Neuronal stem cell (in vitro differentiated cells): Measurements from ENCODE around the gene BAX.

Experiments
- DNase-seq: peaks from one replicate; pipeline ENCODE4 v3.0.0-alpha.2; 2013; ENCODE audit warnings: low spot score
- H2AFZ ChIP-seq: one replicate; pipeline ENCODE4 v1.6.1; 2013; ENCODE audit warnings: mild to moderate bottlenecking, low read length, inconsistent platforms
- H2AK5ac ChIP-seq: 2 replicates; pipeline ENCODE4 v1.6.1; 2013; ENCODE audit warnings: low read depth, mild to moderate bottlenecking, inconsistent platforms, low read length, moderate library complexity, mixed read lengths
- H2BK120ac ChIP-seq: 2 replicates; pipeline ENCODE4 v1.6.1; 2013; ENCODE audit warnings: low read depth, mild to moderate bottlenecking, inconsistent platforms, low read length, moderate library complexity, mixed read lengths
- H2BK12ac ChIP-seq: one replicate; pipeline ENCODE4 v1.6.1; 2013; ENCODE audit warnings: low read length, inconsistent platforms
- H2BK15ac ChIP-seq: 2 replicates; pipeline ENCODE4 v1.6.1; 2013; ENCODE audit warnings: mild to moderate bottlenecking, low read length, inconsistent platforms, mixed read lengths
- H2BK5ac ChIP-seq: one replicate; pipeline ENCODE4 v1.6.1; 2013; ENCODE audit warnings: inconsistent platforms, mild to moderate bottlenecking, low read length, moderate library complexity
- H3K14ac ChIP-seq: one replicate; pipeline ENCODE4 v1.6.1; 2013; ENCODE audit warnings: low read length, inconsistent platforms
- H3K18ac ChIP-seq: 2 replicates; pipeline ENCODE4 v1.6.1; 2013; ENCODE audit warnings: low read length, inconsistent platforms
- H3K23ac ChIP-seq: 2 replicates; pipeline ENCODE4 v1.6.1; 2013; ENCODE audit warnings: low read depth, mild to moderate bottlenecking, mixed read lengths, low read length, inconsistent platforms; ENCODE audit not compliant: poor library complexity
- H3K27ac ChIP-seq: replicated peaks from 3 replicates; pipeline ENCODE4 v1.5.1; 2013; ENCODE audit warnings: low read length, inconsistent platforms
- H3K27me3 ChIP-seq, 3 experiments: 2 replicates each; pipeline ENCODE4 v1.6.1; 2013; ENCODE audit warnings: low read length in 3 of 3, mild to moderate bottlenecking in 2 of 3, inconsistent platforms in 1 of 3, low read depth in 1 of 3, mixed read lengths in 1 of 3, moderate library complexity in 1 of 3; ENCODE audit not compliant: control insufficient read depth in 3 of 3, insufficient read depth in 3 of 3
- H3K36me3 ChIP-seq, 2 donors: replicated peaks in 1 of 2; 2 replicates each; pipeline ENCODE4 v1.6.1; 2013; ENCODE audit warnings: low read length in 2 of 2; ENCODE audit not compliant: control insufficient read depth in 2 of 2, insufficient read depth in 2 of 2
- H3K4ac ChIP-seq: 2 replicates; pipeline ENCODE4 v1.6.1; 2013; ENCODE audit warnings: inconsistent platforms, mild to moderate bottlenecking, low read length, moderate library complexity
- H3K4me1 ChIP-seq, 2 donors: 1 replicate in 1 of 2; 2 replicates in 1 of 2; pipeline ENCODE4 v1.6.1; 2013; ENCODE audit warnings: low read length in 2 of 2, low read depth in 1 of 2; ENCODE audit not compliant: control insufficient read depth in 2 of 2, insufficient read depth in 1 of 2
- H3K4me2 ChIP-seq: one replicate; pipeline ENCODE4 v1.6.1; 2013; ENCODE audit warnings: mild to moderate bottlenecking, low read length, inconsistent platforms; ENCODE audit not compliant: insufficient read depth, poor library complexity, severe bottlenecking
- H3K4me3 ChIP-seq, 2 donors: 2 replicates each; pipeline ENCODE4 v1.5.1; 2013; ENCODE audit warnings: low read length in 2 of 2, mild to moderate bottlenecking in 2 of 2, inconsistent platforms in 1 of 2, moderate library complexity in 1 of 2
- H3K79me1 ChIP-seq: one replicate; pipeline ENCODE4 v1.6.1; 2013; ENCODE audit warnings: low read depth, mild to moderate bottlenecking, inconsistent platforms, low read length, moderate library complexity
- H3K9ac ChIP-seq: one replicate; pipeline ENCODE4 v1.6.1; 2013; ENCODE audit warnings: mild to moderate bottlenecking, low read depth, low read length, inconsistent platforms; ENCODE audit not compliant: poor library complexity
- H3K9me3 ChIP-seq, 2 donors: replicated peaks in 1 of 2; 2 replicates each; pipeline versions ENCODE3 to v1.6.1; 2013; ENCODE audit warnings: low read length in 2 of 2, mild to moderate bottlenecking in 2 of 2, inconsistent platforms in 1 of 2, low read depth in 1 of 2, mixed read lengths in 1 of 2, moderate library complexity in 1 of 2; ENCODE audit not compliant: control insufficient read depth in 2 of 2, insufficient read depth in 1 of 2
- H4K8ac ChIP-seq: one replicate; pipeline ENCODE4 v1.6.1; 2013; ENCODE audit warnings: low read depth, mild to moderate bottlenecking, inconsistent platforms, low read length, moderate library complexity
- H4K91ac ChIP-seq: one replicate; pipeline ENCODE4 v1.6.1; 2013; ENCODE audit warnings: low read length, low read depth, mild to moderate bottlenecking, inconsistent platforms; ENCODE audit not compliant: poor library complexity
- WGBS, 2 donors: extraction: QIAGEN DNeasy Blood & Tissue Kit; methylation state at CpG; one replicate each; pipeline ENCODE4 v1.1.7; 2013; ENCODE audit warnings: missing lambda C conversion rate in 2 of 2, mixed read lengths in 1 of 2; ENCODE audit not compliant: insufficient read length in 2 of 2, insufficient replicate concordance in 1 of 2; ENCODE audit errors: extremely low coverage in 2 of 2; 5-methylcytosine and 5-hydroxymethylcytosine counted together

Gene BAX

DNA sequence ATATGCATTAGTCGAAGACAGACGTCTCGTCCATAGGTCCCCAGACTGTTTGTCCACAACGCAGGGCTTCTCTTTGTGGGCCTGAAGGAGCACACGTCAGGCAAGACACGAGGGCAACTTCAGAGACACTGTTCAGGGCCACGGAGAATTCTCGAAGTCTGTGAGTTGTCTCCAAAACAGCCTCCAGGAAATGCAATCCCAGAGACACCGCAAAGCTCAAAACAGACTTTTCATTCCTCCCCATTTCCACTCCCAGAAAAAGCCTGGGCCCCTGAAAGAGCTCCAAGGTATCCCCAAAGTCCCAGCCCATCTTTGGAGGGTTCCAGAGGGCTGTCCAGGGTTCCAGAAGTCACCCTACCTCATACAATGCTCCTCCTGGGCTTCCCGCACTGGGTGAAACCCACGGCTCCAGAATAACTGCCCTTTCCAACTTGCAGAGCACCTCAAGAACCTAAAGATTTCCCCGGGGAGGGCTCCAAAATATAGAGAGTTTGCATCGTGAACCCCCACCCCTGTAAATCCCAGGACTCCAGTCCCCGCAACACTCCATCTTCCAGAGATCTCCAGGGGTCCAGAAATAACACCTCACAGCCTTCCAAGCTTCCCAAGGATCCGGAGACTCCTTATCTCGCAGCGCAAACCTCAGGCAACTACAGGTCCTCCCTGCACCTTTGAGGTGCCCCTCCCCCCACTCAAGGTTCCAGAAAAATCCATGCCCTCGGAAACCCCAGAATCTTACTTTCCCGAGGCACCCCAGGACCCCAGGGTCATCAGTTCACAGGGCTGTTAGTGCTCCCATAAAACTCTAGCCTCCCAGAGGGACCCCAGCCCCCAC is 9.7 kb downstream of the BAX start:
- H3K4me1 ChIP-seq, result peaks cover 17 to 23% of the 10 kb centered on the region in 2 donors
- no peaks in the 10 kb centered on the region for H3K27me3 ChIP-seq
- peak overlapping the region; percentile 30 for H2AFZ ChIP-seq
- H3K79me1 ChIP-seq, result peaks cover 5% of the 10 kb centered on the region
- peaks cover 0 to 8% of the 10 kb centered on the region in 2 donors for H3K9me3 ChIP-seq
- H3K14ac ChIP-seq, result peak overlapping the region; percentile 1
- peak overlapping the region; percentile 80 for H3K27ac ChIP-seq
- H4K91ac ChIP-seq, result no peak overlapping the region
- WGBS, 2 donors, result no CpG with 5 or more reads among the region's 19 CpGs
- H3K36me3 ChIP-seq, result peaks cover 16 to 48% of the 10 kb centered on the region in 2 donors
- no peak overlapping the region for H3K23ac ChIP-seq
- DNase-seq, result no peak
- H2BK15ac ChIP-seq, result peak overlapping the region; percentile 76
- peak overlapping the region; percentile 73 for H3K18ac ChIP-seq
- H3K4me3 ChIP-seq, result no peak overlapping the region
- H3K9ac ChIP-seq, result no peak overlapping the region
- peak overlapping the region; percentile 69 for H3K4ac ChIP-seq
- peak overlapping the region; percentile 84 for H2BK12ac ChIP-seq
- peak overlapping the region; percentile 40 for H3K4me2 ChIP-seq
- peak overlapping the region; percentile 76 for H2AK5ac ChIP-seq
- H2BK120ac ChIP-seq, result peak overlapping the region; percentile 56
- H4K8ac ChIP-seq, result no peak overlapping the region
- peak overlapping the region; percentile 0 for H2BK5ac ChIP-seq

DNA sequence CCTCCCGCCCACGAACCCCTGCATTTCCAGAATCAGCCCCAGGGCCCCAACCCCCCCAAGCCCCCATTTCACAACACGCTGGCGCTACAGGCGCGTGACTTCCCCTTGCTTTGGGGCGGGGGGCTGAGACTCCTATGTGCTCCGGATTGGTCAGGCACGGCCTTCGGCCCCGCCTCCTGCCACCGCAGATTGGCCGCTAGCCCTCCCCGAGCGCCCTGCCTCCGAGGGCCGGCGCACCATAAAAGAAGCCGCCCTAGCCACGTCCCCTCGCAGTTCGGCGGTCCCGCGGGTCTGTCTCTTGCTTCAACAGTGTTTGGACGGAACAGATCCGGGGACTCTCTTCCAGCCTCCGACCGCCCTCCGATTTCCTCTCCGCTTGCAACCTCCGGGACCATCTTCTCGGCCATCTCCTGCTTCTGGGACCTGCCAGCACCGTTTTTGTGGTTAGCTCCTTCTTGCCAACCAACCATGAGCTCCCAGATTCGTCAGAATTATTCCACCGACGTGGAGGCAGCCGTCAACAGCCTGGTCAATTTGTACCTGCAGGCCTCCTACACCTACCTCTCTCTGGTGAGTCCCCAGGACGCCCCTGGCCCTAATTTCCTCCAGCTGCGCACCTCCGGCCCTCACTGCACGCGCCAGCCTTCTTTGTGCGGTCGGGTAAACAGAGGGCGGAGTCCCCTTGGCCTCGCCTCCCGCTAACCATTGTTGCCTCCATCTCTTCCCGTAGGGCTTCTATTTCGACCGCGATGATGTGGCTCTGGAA is 10.5 kb downstream of the BAX start, which contains the start of gene FTL:
Gene FTL (plus strand): TSS at position 270 of the 766 bp plus-strand sequence. CDS start 199 bp downstream, at position 469.
- peak; percentile 84 for DNase-seq
- H4K91ac ChIP-seq, result no peak within 1 kb of the TSS
- peak within 1 kb of the TSS; percentile 92 for H3K23ac ChIP-seq
- H3K14ac ChIP-seq, result peak within 1 kb of the TSS; percentile 1
- peak within 1 kb of the TSS; percentile 69 for H3K4ac ChIP-seq
- no peaks in the 10 kb centered on the region for H3K27me3 ChIP-seq
- H3K27ac ChIP-seq, result peak within 1 kb of the TSS; percentile 80
- H3K79me1 ChIP-seq, result peaks cover 5% of the 10 kb centered on the region
- H2BK120ac ChIP-seq, result peak within 1 kb of the TSS; percentile 56
- peak within 1 kb of the TSS; percentile 59 for H3K4me2 ChIP-seq
- peaks cover 21 to 52% of the 10 kb centered on the region in 2 donors for H3K36me3 ChIP-seq
- H2BK5ac ChIP-seq, result peak within 1 kb of the TSS; percentile 0
- H2AFZ ChIP-seq, result peak within 1 kb of the TSS; percentile 77
- H2AK5ac ChIP-seq, result peak within 1 kb of the TSS; percentile 76
- peak within 1 kb of the TSS; percentile 76 for H2BK15ac ChIP-seq
- H3K18ac ChIP-seq, result peak within 1 kb of the TSS; percentile 73
- peak within 1 kb of the TSS; percentile 63 to 95 for H3K4me3 ChIP-seq
- H3K4me1 ChIP-seq, result peaks cover 17 to 23% of the 10 kb centered on the region in 2 donors
- H3K9me3 ChIP-seq, result peaks cover 0 to 8% of the 10 kb centered on the region in 2 donors
- no CpG with 5 or more reads among the region's 52 CpGs for WGBS, 2 donors
- H4K8ac ChIP-seq, result no peak within 1 kb of the TSS
- peak within 1 kb of the TSS; percentile 84 for H2BK12ac ChIP-seq
- peak within 1 kb of the TSS; percentile 74 for H3K9ac ChIP-seq

DNA sequence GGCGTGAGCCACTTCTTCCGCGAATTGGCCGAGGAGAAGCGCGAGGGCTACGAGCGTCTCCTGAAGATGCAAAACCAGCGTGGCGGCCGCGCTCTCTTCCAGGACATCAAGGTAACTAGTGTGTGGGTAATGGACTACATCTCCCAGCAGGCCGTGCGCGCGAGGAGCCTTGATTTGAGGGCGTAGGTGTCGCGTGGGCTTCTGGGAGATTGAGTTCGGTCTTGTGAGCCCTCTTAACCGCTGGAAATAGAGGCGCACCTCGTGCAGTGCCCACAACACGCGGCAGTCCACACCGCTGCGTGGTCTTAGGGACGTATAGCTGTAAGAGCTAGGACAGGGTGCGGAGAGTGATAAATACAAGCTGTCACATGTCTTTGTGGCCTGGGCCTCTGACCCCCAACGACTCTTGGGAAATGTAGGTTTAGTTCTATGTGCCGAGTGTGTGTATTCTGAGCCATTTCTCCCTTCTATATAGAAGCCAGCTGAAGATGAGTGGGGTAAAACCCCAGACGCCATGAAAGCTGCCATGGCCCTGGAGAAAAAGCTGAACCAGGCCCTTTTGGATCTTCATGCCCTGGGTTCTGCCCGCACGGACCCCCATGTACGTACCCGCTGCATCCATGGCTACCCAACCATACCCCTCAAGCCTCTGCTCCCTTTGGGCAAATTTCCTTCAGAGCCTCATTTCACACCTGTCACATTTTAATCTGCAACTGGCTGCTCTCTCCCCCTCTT is 11.3 kb downstream of the BAX start:
- Histone ChIP-seq H3K27ac (peak overlapping the region; percentile 40), H3K9ac (peak overlapping the region; percentile 74), H2AFZ (peak overlapping the region; percentile 77), H2BK120ac (no peak overlapping the region), H3K4me2 (peak overlapping the region; percentile 59), H3K79me1 (peaks cover 3% of the 10 kb centered on the region), H3K9me3 (peaks cover 0 to 8% of the 10 kb centered on the region in 2 donors), H3K4me1 (peaks cover 17 to 25% of the 10 kb centered on the region in 2 donors), H3K18ac (peak overlapping the region; percentile 68), H3K36me3 (peaks cover 23 to 54% of the 10 kb centered on the region in 2 donors), H3K14ac (no peak overlapping the region), H2BK5ac (no peak overlapping the region), H4K8ac (no peak overlapping the region), H3K23ac (peak overlapping the region; percentile 92), H4K91ac (no peak overlapping the region), H3K27me3 (no peaks in the 10 kb centered on the region), H2BK15ac (no peak overlapping the region), H3K4me3 (peak overlapping the region; percentile 63 to 95), H2AK5ac (no peak overlapping the region), H3K4ac (no peak overlapping the region), H2BK12ac (no peak overlapping the region)
- DNase-seq, result peak; percentile 86
- no CpG with 5 or more reads among the region's 36 CpGs for WGBS, 2 donors
